ENCODE data around the gene COL27A1. TPM values are rescaled to one million over a fixed set of nuclear protein-coding genes. Genes with fewer than 3 reads are reported as not detected.

COL27A1 gene
- total and polyA plus RNA-seq, 2 donors (not counting 1 experiment from before 2014, with no cell fraction given) = 0.16 to 0.27 TPM

- Histone ChIP-seq H2AFZ (ENCODE audit: insufficient read depth, low read depth, low read length, poor library complexity, severe bottlenecking) (no peak overlapping the region), H3K4me2 (replicated peaks; ENCODE audit: low read depth, low read length, poor library complexity, severe bottlenecking) (peak overlapping the region; percentile 53)
These were observed 193.7 kb downstream of the COL27A1 start for GRCh38 chr9:114348906-114349482.

More at GRCh38 chr9:114348906-114349482, 193.7 kb downstream of the COL27A1 start:
- H3K27ac Mint-ChIP-seq = peak overlapping the region; percentile 97
- H3K27me3 Mint-ChIP-seq = no peaks in the 10 kb centered on the region
- CTCF ChIA-PET = interaction anchor here (0.6 to 7.5 kb wide), 11 partner anchors 9 to 159 kb away, joined by 3 to 41 read pairs (median 4); partner anchors contain the start of gene AKNA
- POLR2A ChIA-PET = interaction anchor here (1.0 to 1.7 kb wide), 7 partner anchors 15 to 240 kb away, joined by 4 to 9 read pairs (median 5); partner anchors contain the start of gene AKNA
- Histone ChIP-seq H3K27me3 (replicated peaks in 1 of 4; ENCODE audit: control extremely low read depth in 1 of 4, control insufficient read depth in 3 of 4, insufficient read depth in 4 of 4, low read length in 3 of 4) (no peaks in the 10 kb centered on the region), H4K20me1 (ENCODE audit: control insufficient read depth, insufficient read depth, low read length, poor library complexity, severe bottlenecking) (peaks cover 65% of the 10 kb centered on the region), H3K9ac (ENCODE audit: low read length) (no peak overlapping the region), H3K9me3 (ENCODE audit: control extremely low read depth in 1 of 3, control insufficient read depth in 2 of 3, insufficient read depth in 1 of 3, low read length in 2 of 3) (no peaks in the 10 kb centered on the region), H3K36me3 (replicated peaks in 1 of 2; ENCODE audit: control extremely low read depth in 1 of 2, control insufficient read depth in 1 of 2, extremely low read depth in 1 of 2, insufficient read depth in 2 of 2, low read length in 1 of 2) (peaks cover 4 to 96% of the 10 kb centered on the region in 2 experiments), H3K27ac (ENCODE audit: low read length in 2 of 2) (peak overlapping the region; percentile 68 to 80), H3K4me1 (ENCODE audit: control insufficient read depth in 2 of 2, insufficient read depth in 2 of 2, low read length in 2 of 2) (peaks cover 26 to 36% of the 10 kb centered on the region in 2 donors), H3K79me2 (ENCODE audit: control insufficient read depth, insufficient read depth, low read length) (peaks cover 39% of the 10 kb centered on the region), H3K4me3 (ENCODE audit: control extremely low read depth in 1 of 5, extremely low read depth in 1 of 5, insufficient read depth in 1 of 5, low read depth in 2 of 5, low read length in 4 of 5) (no peak overlapping the region)
- H3K9me3 Mint-ChIP-seq (ENCODE audit: insufficient read depth) = no peaks in the 10 kb centered on the region
- ATAC-seq (ENCODE audit: low read depth) = peak; percentile 94
- peak overlapping the region; percentile 83 for H3K4me3 Mint-ChIP-seq
- DNase-seq = peak; percentile 91
- intact Hi-C loops (cut with micrococcal nuclease) = loop anchor here (1.0 kb wide), 6 partner anchors 10 to 102 kb away; no protein-coding TSS in a partner anchor
- peaks cover 44% of the 10 kb centered on the region for H3K4me1 Mint-ChIP-seq
- TF ChIP-seq CTCF (IDR thresholded peaks at IDR 0.05) (no peak), EZH2 (IDR thresholded peaks at IDR 0.05; ENCODE audit: borderline replicate concordance, insufficient read depth, low read depth, low read length, poor library complexity, severe bottlenecking) (no peak)
- 0% methylated on average over 8 of the region's 9 CpGs for WGBS (ENCODE audit: insufficient coverage)
